ENCODE results near the gene HEATR3.
A peak's percentile ranks its signal among the peaks of the same experiment; 100 is the strongest.

HEATR3 gene

DNA sequence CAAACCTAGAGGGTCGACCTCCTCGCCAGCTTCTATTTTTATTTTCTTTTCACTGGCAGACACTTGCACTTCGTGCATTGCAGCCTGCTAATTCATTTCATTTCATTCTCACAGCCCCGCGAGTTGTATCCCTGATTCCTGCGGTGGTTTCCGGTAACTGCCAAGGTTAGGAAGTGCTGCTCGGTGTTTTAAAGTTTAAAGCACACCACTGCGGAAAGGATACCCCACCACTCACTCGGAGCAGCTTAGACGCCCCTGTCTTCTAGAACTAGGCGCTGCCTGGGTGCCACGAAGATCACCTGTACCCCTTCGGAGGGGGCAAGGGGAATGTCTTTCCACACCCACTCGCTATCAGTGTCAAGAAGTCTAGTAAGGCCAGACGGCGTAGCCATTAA lies 40.2 kb upstream of the HEATR3 start:
- Histone ChIP-seq H4K20me1 (ENCODE audit: insufficient read depth, low read length) (no peaks in the 10 kb centered on the region), H3K4me2 (ENCODE audit: low read length) (peak overlapping the region; percentile 89), H3F3A (ENCODE audit: insufficient read depth, low read length) (no peaks in the 10 kb centered on the region), H3K4me3 (ENCODE audit: low read depth, low read length, poor library complexity, severe bottlenecking) (peak overlapping the region; percentile 92), H3K36me3 (ENCODE audit: insufficient read depth, low read length) (peaks cover 15% of the 10 kb centered on the region; the same call in 1 of the 2 replicates), H3K9me3 (ENCODE audit: low read length) (no peaks in the 10 kb centered on the region), H3K9ac (ENCODE audit: low read length) (peak overlapping the region; percentile 80), H3K4me1 (ENCODE audit: insufficient read depth, low read length, severe bottlenecking) (peaks cover 15% of the 10 kb centered on the region), H3K27me3 (ENCODE audit: insufficient read depth, low read length) (no peaks in the 10 kb centered on the region), H3K27ac (ENCODE audit: low read depth, low read length, poor library complexity, severe bottlenecking) (peak overlapping the region; percentile 5), H3K79me2 (ENCODE audit: insufficient read depth, low read length) (peaks cover 10% of the 10 kb centered on the region; the same call in 1 of the 2 replicates), H2AFZ (ENCODE audit: low read length) (peak overlapping the region; percentile 37; the same call in 1 of the 2 replicates), H3K9me2 (ENCODE audit: low read depth, low read length) (no peaks in the 10 kb centered on the region)
- TF ChIP-seq, protein P1, sequence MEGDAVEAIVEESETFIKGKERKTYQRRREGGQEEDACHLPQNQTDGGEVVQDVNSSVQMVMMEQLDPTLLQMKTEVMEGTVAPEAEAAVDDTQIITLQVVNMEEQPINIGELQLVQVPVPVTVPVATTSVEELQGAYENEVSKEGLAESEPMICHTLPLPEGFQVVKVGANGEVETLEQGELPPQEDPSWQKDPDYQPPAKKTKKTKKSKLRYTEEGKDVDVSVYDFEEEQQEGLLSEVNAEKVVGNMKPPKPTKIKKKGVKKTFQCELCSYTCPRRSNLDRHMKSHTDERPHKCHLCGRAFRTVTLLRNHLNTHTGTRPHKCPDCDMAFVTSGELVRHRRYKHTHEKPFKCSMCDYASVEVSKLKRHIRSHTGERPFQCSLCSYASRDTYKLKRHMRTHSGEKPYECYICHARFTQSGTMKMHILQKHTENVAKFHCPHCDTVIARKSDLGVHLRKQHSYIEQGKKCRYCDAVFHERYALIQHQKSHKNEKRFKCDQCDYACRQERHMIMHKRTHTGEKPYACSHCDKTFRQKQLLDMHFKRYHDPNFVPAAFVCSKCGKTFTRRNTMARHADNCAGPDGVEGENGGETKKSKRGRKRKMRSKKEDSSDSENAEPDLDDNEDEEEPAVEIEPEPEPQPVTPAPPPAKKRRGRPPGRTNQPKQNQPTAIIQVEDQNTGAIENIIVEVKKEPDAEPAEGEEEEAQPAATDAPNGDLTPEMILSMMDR (IDR thresholded peaks at IDR 0.05; ENCODE audit: low read length) = no peak
- TF ChIP-seq EZH2 (IDR thresholded peaks at IDR 0.05; ENCODE audit: borderline replicate concordance, low read length) = no peak

DNA sequence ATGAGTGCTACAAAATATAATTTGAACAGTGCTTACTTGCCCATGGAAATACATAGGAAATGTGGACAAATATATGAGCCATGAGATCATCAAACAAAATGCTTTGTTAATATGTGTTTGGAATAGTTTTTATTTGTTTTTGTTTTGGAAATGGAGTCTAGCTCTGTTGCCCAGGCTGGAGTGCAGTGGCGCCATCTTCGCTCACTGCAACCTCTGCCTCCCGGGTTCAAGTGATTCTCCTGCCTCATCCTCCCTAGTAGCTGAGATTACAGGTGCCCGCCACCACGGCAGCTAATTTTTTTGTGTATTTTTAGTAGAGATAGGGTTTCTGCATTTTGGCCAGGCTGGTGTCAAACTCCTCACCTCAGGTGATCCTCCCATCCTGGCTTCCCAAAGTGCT lies 37.9 kb upstream of the HEATR3 start:
- Histone ChIP-seq H3K79me2 (ENCODE audit: insufficient read depth, low read length) (peaks cover 10% of the 10 kb centered on the region; the same call in 1 of the 2 replicates), H4K20me1 (ENCODE audit: insufficient read depth, low read length) (no peaks in the 10 kb centered on the region), H3K4me2 (ENCODE audit: low read length) (no peak overlapping the region), H3K27ac (ENCODE audit: low read depth, low read length, poor library complexity, severe bottlenecking) (no peak overlapping the region), H3K4me3 (ENCODE audit: low read depth, low read length, poor library complexity, severe bottlenecking) (no peak overlapping the region), H3F3A (ENCODE audit: insufficient read depth, low read length) (no peaks in the 10 kb centered on the region), H3K36me3 (ENCODE audit: insufficient read depth, low read length) (peaks cover 17% of the 10 kb centered on the region; the same call in 1 of the 2 replicates), H3K9me3 (ENCODE audit: low read length) (no peaks in the 10 kb centered on the region), H3K9me2 (ENCODE audit: low read depth, low read length) (no peaks in the 10 kb centered on the region), H3K4me1 (ENCODE audit: insufficient read depth, low read length, severe bottlenecking) (peaks cover 15% of the 10 kb centered on the region), H2AFZ (ENCODE audit: low read length) (no peak overlapping the region), H3K9ac (ENCODE audit: low read length) (no peak overlapping the region), H3K27me3 (ENCODE audit: insufficient read depth, low read length) (no peaks in the 10 kb centered on the region)
- TF ChIP-seq, protein P1 (IDR thresholded peaks at IDR 0.05; ENCODE audit: low read length) = no peak
- TF ChIP-seq EZH2 (IDR thresholded peaks at IDR 0.05; ENCODE audit: borderline replicate concordance, low read length) = no peak

DNA sequence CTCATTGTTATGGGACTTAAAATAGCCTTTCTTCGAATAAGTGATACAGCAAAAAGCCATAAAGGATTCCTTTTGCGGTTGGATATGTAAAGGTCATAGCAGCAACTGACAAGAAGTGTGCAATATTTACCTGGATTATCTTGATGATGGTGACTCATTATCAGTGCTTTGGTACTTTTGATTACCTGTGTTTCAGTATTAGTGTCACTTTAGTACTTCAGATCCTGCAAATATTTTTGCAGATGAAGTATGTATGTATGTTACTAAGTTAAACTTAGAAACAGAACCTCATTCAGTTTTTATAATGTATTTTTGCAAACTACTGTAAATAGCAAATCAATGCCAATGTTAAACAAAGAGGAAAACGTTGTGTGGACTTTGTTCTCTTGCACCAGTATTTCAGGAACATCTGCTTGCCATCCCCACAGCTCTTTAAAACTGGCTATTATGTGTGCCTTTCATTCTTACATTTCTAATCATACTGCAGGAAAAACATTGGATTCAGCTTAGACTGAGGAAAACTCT lies 30.2 kb upstream of the HEATR3 start:
- Histone ChIP-seq H3K36me3 (ENCODE audit: insufficient read depth, low read length) (peaks cover 25% of the 10 kb centered on the region; the same call in 1 of the 2 replicates), H3K27me3 (ENCODE audit: insufficient read depth, low read length) (no peaks in the 10 kb centered on the region), H3K9me2 (ENCODE audit: low read depth, low read length) (no peaks in the 10 kb centered on the region), H3F3A (ENCODE audit: insufficient read depth, low read length) (no peaks in the 10 kb centered on the region), H3K9ac (ENCODE audit: low read length) (no peak overlapping the region), H4K20me1 (ENCODE audit: insufficient read depth, low read length) (no peaks in the 10 kb centered on the region), H3K4me1 (ENCODE audit: insufficient read depth, low read length, severe bottlenecking) (peaks cover 6% of the 10 kb centered on the region), H3K79me2 (ENCODE audit: insufficient read depth, low read length) (no peaks in the 10 kb centered on the region), H3K9me3 (ENCODE audit: low read length) (no peaks in the 10 kb centered on the region), H3K27ac (ENCODE audit: low read depth, low read length, poor library complexity, severe bottlenecking) (no peak overlapping the region), H3K4me2 (ENCODE audit: low read length) (no peak overlapping the region), H3K4me3 (ENCODE audit: low read depth, low read length, poor library complexity, severe bottlenecking) (no peak overlapping the region), H2AFZ (ENCODE audit: low read length) (no peak overlapping the region)
- TF ChIP-seq EZH2 (IDR thresholded peaks at IDR 0.05; ENCODE audit: borderline replicate concordance, low read length) = no peak
- TF ChIP-seq, protein P1 (IDR thresholded peaks at IDR 0.05; ENCODE audit: low read length) = no peak
